ENCODE measurements around the gene GPSM1. TPM values are rescaled to one million over a fixed set of nuclear protein-coding genes. Genes with fewer than 3 reads are reported as not detected.

Gene GPSM1
- total RNA-seq, 1 donor from 2014 or later: 1.9 TPM

DNA sequence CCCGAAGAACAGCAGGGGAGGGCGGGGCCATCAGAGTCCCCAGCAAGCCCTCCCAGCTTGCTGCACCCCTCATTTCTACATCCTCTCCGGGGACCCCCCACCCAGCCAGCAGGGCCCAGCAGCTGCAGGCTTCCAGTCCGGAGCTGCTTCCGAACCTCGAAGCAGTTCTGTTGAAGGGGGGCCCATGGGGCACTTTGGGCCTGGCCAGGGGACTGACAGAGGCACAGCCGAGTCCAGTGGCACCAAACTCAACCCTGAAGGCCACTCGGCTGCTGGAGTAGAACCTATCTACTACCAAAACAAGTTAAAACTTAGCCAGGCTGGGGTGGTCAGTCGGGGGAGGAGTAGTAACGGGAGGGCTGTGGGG lies 15.3 kb upstream of the GPSM1 start:
- H3K4me3 Mint-ChIP-seq: no peak overlapping the region
- POLR2A ChIA-PET: interaction anchor here (2.4 kb wide), 1 partner anchor 52 kb away, joined by 6 read pairs; the partner anchor contains the start of gene DNLZ
- TF ChIP-seq, protein P1, sequence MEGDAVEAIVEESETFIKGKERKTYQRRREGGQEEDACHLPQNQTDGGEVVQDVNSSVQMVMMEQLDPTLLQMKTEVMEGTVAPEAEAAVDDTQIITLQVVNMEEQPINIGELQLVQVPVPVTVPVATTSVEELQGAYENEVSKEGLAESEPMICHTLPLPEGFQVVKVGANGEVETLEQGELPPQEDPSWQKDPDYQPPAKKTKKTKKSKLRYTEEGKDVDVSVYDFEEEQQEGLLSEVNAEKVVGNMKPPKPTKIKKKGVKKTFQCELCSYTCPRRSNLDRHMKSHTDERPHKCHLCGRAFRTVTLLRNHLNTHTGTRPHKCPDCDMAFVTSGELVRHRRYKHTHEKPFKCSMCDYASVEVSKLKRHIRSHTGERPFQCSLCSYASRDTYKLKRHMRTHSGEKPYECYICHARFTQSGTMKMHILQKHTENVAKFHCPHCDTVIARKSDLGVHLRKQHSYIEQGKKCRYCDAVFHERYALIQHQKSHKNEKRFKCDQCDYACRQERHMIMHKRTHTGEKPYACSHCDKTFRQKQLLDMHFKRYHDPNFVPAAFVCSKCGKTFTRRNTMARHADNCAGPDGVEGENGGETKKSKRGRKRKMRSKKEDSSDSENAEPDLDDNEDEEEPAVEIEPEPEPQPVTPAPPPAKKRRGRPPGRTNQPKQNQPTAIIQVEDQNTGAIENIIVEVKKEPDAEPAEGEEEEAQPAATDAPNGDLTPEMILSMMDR (IDR thresholded peaks at IDR 0.05): no peak
- intact Hi-C loops (cut with micrococcal nuclease): loop anchor here (1.0 kb wide), 1 partner anchor 51 kb away; the partner anchor contains the start of gene DNLZ
- no peaks in the 10 kb centered on the region for H3K36me3 Mint-ChIP-seq (ENCODE audit: low read depth)
- peaks cover 7% of the 10 kb centered on the region for H3K9me3 Mint-ChIP-seq
- no peak for DNase-seq
- CTCF ChIA-PET: interaction anchor here (1.4 kb wide), 1 partner anchor 51 kb away, joined by 4 read pairs; the partner anchor contains the start of gene DNLZ
- no peak overlapping the region for H3K27ac Mint-ChIP-seq
- H3K4me1 Mint-ChIP-seq: peaks cover 5% of the 10 kb centered on the region
- ATAC-seq (ENCODE audit: low read depth): no peak
- H3K27me3 Mint-ChIP-seq: no peaks in the 10 kb centered on the region

DNA sequence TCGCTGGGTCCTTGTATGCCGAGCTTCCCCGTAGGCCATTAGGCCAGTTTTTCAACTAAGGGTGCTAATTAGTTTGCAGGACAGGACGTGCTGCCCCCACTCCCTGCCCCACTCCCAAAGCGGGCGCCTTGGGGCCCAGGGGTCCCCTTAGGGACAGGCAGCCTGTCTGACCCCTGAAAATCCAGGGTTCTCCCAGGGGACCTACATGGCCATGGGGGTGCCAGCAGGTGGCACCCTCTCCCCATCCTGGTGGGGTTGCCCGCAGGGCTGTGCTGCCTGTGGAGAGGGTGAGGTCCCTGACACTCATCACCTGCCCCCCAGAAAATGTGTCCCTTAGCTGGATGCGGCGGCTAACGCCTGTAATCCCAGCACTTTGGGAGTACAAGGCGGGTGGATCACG lies 14.9 kb upstream of the GPSM1 start:
- ATAC-seq (ENCODE audit: low read depth): no peak
- ChIA-PET CTCF (interaction anchor here (0.6 to 0.9 kb wide), 2 partner anchors 17 to 51 kb away, joined by 3 to 4 read pairs; partner anchors contain the start of gene DNLZ), POLR2A (interaction anchor here (2.4 kb wide), 1 partner anchor 51 kb away, joined by 6 read pairs; the partner anchor contains the start of gene DNLZ)
- peaks cover 7% of the 10 kb centered on the region for H3K9me3 Mint-ChIP-seq
- peaks cover 7% of the 10 kb centered on the region for H3K4me1 Mint-ChIP-seq
- no peak overlapping the region for H3K4me3 Mint-ChIP-seq
- TF ChIP-seq, protein P1 (IDR thresholded peaks at IDR 0.05): no peak
- peaks cover 2% of the 10 kb centered on the region for H3K27me3 Mint-ChIP-seq
- intact Hi-C loops (cut with micrococcal nuclease): loop anchor here (1.0 kb wide), 1 partner anchor 51 kb away; the partner anchor contains the start of gene DNLZ
- DNase-seq: no peak
- H3K36me3 Mint-ChIP-seq (ENCODE audit: low read depth): no peaks in the 10 kb centered on the region
- H3K27ac Mint-ChIP-seq: no peak overlapping the region

DNA sequence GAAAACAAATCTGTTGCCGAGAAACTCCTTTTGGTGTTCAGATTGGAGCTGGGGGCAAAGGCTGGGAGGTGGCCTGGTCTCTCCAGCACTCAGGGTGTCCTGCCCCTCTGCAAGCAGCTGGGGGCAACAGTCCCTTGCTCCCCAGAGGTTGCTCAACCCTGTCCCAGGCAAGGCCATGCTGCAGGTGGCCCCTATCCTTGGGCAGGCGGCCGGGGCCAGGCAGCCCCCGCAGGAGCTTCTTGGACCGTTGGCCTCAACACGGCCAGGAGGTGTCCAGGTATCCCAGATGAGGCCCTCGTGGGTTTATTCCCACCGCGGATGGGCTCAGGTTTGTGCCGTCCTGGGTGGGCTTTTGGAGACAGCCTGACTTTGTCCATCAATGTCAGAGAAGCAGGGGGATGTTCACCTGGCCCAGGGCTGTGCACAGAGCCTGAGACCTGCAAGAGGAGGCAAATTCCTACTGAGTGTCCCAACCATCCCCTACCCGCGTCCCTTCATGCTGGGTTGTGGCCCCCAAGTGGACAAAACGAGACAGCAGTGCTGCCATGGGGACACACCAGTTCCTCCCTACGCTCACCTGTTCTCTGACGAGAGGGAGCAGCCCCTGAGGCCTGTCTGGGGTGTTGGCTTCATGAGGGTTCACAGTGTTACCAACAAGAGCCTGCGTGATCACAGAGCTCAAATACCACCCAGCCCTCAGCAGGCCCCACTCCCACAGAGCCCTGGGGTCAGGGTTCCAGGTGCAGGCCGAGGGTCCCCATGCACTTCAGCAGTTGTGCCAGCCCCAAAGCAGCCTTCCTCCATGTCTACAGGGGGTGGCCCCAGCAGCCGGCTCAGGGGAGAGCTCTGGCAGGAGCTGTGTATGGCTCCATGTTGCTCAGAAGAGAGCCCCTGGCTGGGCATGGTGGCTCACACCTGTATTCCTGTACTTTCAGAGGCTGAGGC lies 14.0 kb upstream of the GPSM1 start:
- ChIA-PET CTCF (interaction anchor here (0.6 to 0.9 kb wide), 2 partner anchors 16 to 50 kb away, joined by 3 to 4 read pairs; partner anchors contain the start of gene DNLZ), POLR2A (interaction anchor here (2.4 kb wide), 1 partner anchor 50 kb away, joined by 6 read pairs; the partner anchor contains the start of gene DNLZ)
- no peak for DNase-seq
- TF ChIP-seq, protein P1 (IDR thresholded peaks at IDR 0.05): no peak
- ATAC-seq (ENCODE audit: low read depth): no peak
- H3K36me3 Mint-ChIP-seq (ENCODE audit: low read depth): no peaks in the 10 kb centered on the region
- intact Hi-C loops (cut with micrococcal nuclease): no loop called here
- peaks cover 4% of the 10 kb centered on the region for H3K27me3 Mint-ChIP-seq
- H3K4me1 Mint-ChIP-seq: peaks cover 15% of the 10 kb centered on the region
- H3K4me3 Mint-ChIP-seq: no peak overlapping the region
- peaks cover 7% of the 10 kb centered on the region for H3K9me3 Mint-ChIP-seq
- no peak overlapping the region for H3K27ac Mint-ChIP-seq

DNA sequence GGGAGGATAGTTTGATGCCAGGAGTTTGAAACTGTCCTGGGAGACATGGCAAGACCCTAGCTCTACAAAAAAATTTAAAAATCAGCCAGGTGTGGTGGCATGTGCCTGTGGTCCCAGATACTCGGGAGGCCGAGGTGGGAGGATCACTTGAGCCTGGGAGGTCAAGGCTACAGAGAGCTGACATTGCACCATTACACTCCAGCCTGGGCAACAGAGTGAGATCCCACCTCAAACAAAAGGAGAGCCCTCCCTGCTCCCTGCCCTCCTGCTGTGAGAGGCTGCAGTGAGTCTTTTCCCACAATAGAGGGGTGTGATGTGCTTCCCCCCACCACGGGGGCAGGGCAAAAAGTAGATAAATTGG lies 13.3 kb upstream of the GPSM1 start:
- Mint-ChIP-seq H3K36me3 (ENCODE audit: low read depth) (no peaks in the 10 kb centered on the region), H3K4me3 (no peak overlapping the region), H3K4me1 (peaks cover 16% of the 10 kb centered on the region), H3K27me3 (peaks cover 4% of the 10 kb centered on the region), H3K9me3 (peaks cover 7% of the 10 kb centered on the region), H3K27ac (no peak overlapping the region)
- intact Hi-C loops (cut with micrococcal nuclease): no loop called here
- CTCF ChIA-PET: no interaction called here
- ATAC-seq (ENCODE audit: low read depth) (no peak), DNase-seq (no peak)
- POLR2A ChIA-PET: interaction anchor here (2.4 kb wide), 1 partner anchor 50 kb away, joined by 6 read pairs; the partner anchor contains the start of gene DNLZ
- TF ChIP-seq, protein P1 (IDR thresholded peaks at IDR 0.05): no peak

DNA sequence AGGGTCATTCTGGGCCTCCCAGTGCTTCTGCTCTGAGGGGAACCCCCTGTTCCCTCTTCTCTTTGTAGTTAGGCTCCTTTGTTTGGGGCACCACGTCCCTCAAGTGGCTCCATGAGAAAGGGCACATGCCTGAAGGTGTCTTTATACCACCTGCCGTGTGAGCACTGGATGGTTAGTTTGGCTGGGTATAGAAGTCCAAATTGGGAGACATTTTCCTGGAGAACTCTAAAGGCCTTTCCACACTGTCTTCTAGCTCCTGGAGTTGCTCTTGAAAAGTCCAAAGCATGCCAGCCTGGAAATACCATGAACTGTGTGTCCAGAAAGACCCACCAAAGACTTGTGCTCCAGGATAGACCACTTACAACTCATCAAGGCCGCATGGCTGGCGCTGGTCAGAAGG lies 12.4 kb upstream of the GPSM1 start:
- H3K4me3 Mint-ChIP-seq: no peak overlapping the region
- CTCF ChIA-PET: no interaction called here
- H3K9me3 Mint-ChIP-seq: peaks cover 7% of the 10 kb centered on the region
- H3K27ac Mint-ChIP-seq: no peak overlapping the region
- TF ChIP-seq, protein P1 (IDR thresholded peaks at IDR 0.05): no peak
- peaks cover 4% of the 10 kb centered on the region for H3K27me3 Mint-ChIP-seq
- peaks cover 16% of the 10 kb centered on the region for H3K4me1 Mint-ChIP-seq
- no peak for ATAC-seq (ENCODE audit: low read depth)
- POLR2A ChIA-PET: no interaction called here
- no peaks in the 10 kb centered on the region for H3K36me3 Mint-ChIP-seq (ENCODE audit: low read depth)
- intact Hi-C loops (cut with micrococcal nuclease): no loop called here
- DNase-seq: no peak
